H1 (cell line): Measurements from ENCODE around the gene MYO1D. TPM values are rescaled to one million over a fixed set of nuclear protein-coding genes. Genes with fewer than 3 reads are reported as not detected.

Experiments
- CTCF ChIA-PET: fragments of 300-600 bp; sonication (Branson Sonifier 250); formaldehyde crosslinking; loops from one replicate; lab custom pipeline; 2021; ENCODE audit not compliant: partially characterized antibody; lab: Charles Lee
- POLR2A ChIA-PET: fragments of 300-600 bp; sonication (Branson Sonifier 250); formaldehyde crosslinking; loops from one replicate; lab custom pipeline; 2021; ENCODE audit warnings: inconsistent platforms; ENCODE audit not compliant: partially characterized antibody; lab: Charles Lee
- DNase-seq, 2 experiments: peaks; one replicate each; pipeline versions ENCODE4 v3.0.0 to v3.0.0-alpha.2; 2010 to 2022; ENCODE audit warnings: low spot score in 2 of 2, low read depth in 1 of 2, mixed read lengths in 1 of 2
- FAIRE-seq: peaks from 2 replicates; lab custom pipeline; 2011; peaks lifted over from hg19 to GRCh38; lab: Jason Lieb, UNC
- H2AFZ ChIP-seq: 2 replicates; pipeline ENCODE4 v1.8.1; 2012; ENCODE audit warnings: low read length, inconsistent platforms
- H2AK5ac ChIP-seq: 2 replicates; pipeline ENCODE4 v1.6.1; 2013; ENCODE audit warnings: low read depth, low read length
- H2BK120ac ChIP-seq: replicated peaks from 2 replicates; pipeline ENCODE3; 2013; ENCODE audit warnings: low read depth, low read length, inconsistent platforms
- H2BK12ac ChIP-seq: 2 replicates; pipeline ENCODE4 v1.6.1; 2013; ENCODE audit warnings: low read depth, low read length
- H2BK15ac ChIP-seq: 2 replicates; pipeline ENCODE4 v1.6.1; 2013; ENCODE audit warnings: low read length
- H2BK20ac ChIP-seq: 2 replicates; pipeline ENCODE4 v1.6.1; 2013; ENCODE audit warnings: low read length
- H2BK5ac ChIP-seq: 2 replicates; pipeline ENCODE4 v1.6.1; 2013; ENCODE audit warnings: low read depth, low read length
- H3K14ac ChIP-seq: 2 replicates; pipeline ENCODE4 v1.6.1; 2013; ENCODE audit warnings: inconsistent platforms; ENCODE audit not compliant: insufficient read length
- H3K18ac ChIP-seq: 2 replicates; pipeline ENCODE4 v1.6.1; 2013; ENCODE audit warnings: low read length; ENCODE audit errors: extremely low read depth
- H3K23ac ChIP-seq: 2 replicates; pipeline ENCODE4 v1.6.1; 2013; ENCODE audit warnings: inconsistent platforms; ENCODE audit not compliant: insufficient read length
- H3K23me2 ChIP-seq: 2 replicates; pipeline ENCODE4 v1.6.1; 2013; ENCODE audit warnings: low read depth, low read length
- H3K27ac ChIP-seq: 2 replicates; pipeline ENCODE4 v1.6.1; 2011; ENCODE audit warnings: low read depth, low read length, inconsistent platforms
- H3K27me3 ChIP-seq, 4 experiments: replicated peaks in 1 of 4; 1 replicate in 1 of 4; 2 replicates in 3 of 4; pipeline versions ENCODE4 v1.6.1 to v1.8.1; 2011 to 2013; ENCODE audit warnings: low read length in 3 of 4, mild to moderate bottlenecking in 3 of 4, inconsistent platforms in 2 of 4, mixed read lengths in 2 of 4, moderate library complexity in 1 of 4; ENCODE audit not compliant: control insufficient read depth in 3 of 4, insufficient read depth in 3 of 4; ENCODE audit errors: extremely low read depth in 1 of 4
- H3K36me3 ChIP-seq, 4 experiments: 2 replicates each; pipeline versions ENCODE4 v1.6.1 to v1.8.1; 2011 to 2013; ENCODE audit warnings: mild to moderate bottlenecking in 4 of 4, low read length in 3 of 4, moderate library complexity in 2 of 4, control low read depth in 1 of 4, inconsistent platforms in 1 of 4; ENCODE audit not compliant: insufficient read depth in 4 of 4, control insufficient read depth in 2 of 4
- H3K4ac ChIP-seq: replicated peaks from 2 replicates; pipeline ENCODE3; 2013; ENCODE audit warnings: low read length, low read depth, mixed read lengths, inconsistent platforms; ENCODE audit not compliant: insufficient read length
- H3K4me1 ChIP-seq, 4 experiments: replicated peaks in 1 of 4; 1 replicate in 1 of 4; 2 replicates in 3 of 4; pipeline versions ENCODE4 v1.6.1 to v1.8.1; 2011 to 2013; ENCODE audit warnings: low read length in 3 of 4, inconsistent platforms in 2 of 4, mixed read lengths in 1 of 4; ENCODE audit not compliant: insufficient read depth in 4 of 4, control insufficient read depth in 3 of 4
- H3K4me2 ChIP-seq, 2 experiments: 2 replicates each; pipeline versions ENCODE4 v1.6.1 to v1.8.1; 2011 to 2013; ENCODE audit warnings: low read depth in 2 of 2, low read length in 2 of 2, control low read depth in 1 of 2, inconsistent platforms in 1 of 2, mild to moderate bottlenecking in 1 of 2; ENCODE audit not compliant: insufficient read depth in 1 of 2
- H3K4me3 ChIP-seq, 4 experiments: fragments of 200-600, 300-600 bp in 1 of 4; sonication (generic), shearing (Covaris generic), sonication (Bioruptor Twin) in 1 of 4; 2 replicates each; pipeline versions ENCODE4 v1.5.1 to v1.8.1; 2011 to 2016; ENCODE audit warnings: low read length in 4 of 4, low read depth in 3 of 4, control low read depth in 2 of 4, inconsistent platforms in 2 of 4, mild to moderate bottlenecking in 2 of 4, mixed read lengths in 1 of 4, moderate library complexity in 1 of 4; ENCODE audit not compliant: insufficient read depth in 2 of 4; ENCODE audit errors: extremely low read depth in 1 of 4
- H3K56ac ChIP-seq: replicated peaks from 2 replicates; pipeline ENCODE3; 2013; ENCODE audit warnings: low read depth, mild to moderate bottlenecking, mixed read lengths, low read length, inconsistent platforms; ENCODE audit not compliant: insufficient read length
- H3K79me1 ChIP-seq: 2 replicates; pipeline ENCODE4 v1.6.1; 2013; ENCODE audit warnings: low read depth, low read length, control low read depth
- H3K79me2 ChIP-seq, 2 experiments: 2 replicates each; pipeline versions ENCODE4 v1.6.1 to v1.8.1; 2012 to 2013; ENCODE audit warnings: low read length in 2 of 2, mild to moderate bottlenecking in 2 of 2, inconsistent platforms in 1 of 2; ENCODE audit not compliant: insufficient read depth in 2 of 2, control insufficient read depth in 1 of 2
- H3K9ac ChIP-seq, 4 experiments: replicated peaks in 1 of 4; 1 replicate in 1 of 4; 2 replicates in 3 of 4; pipeline versions ENCODE4 v1.6.1 to v1.8.1; 2011 to 2013; ENCODE audit warnings: low read depth in 3 of 4, low read length in 3 of 4, control low read depth in 2 of 4, mild to moderate bottlenecking in 2 of 4, moderate library complexity in 2 of 4, inconsistent platforms in 1 of 4; ENCODE audit errors: extremely low read depth in 1 of 4
- H3K9me3 ChIP-seq, 2 experiments: 2 replicates each; pipeline versions ENCODE4 v1.6.1 to v1.8.1; 2012 to 2013; ENCODE audit warnings: mild to moderate bottlenecking in 2 of 2, moderate library complexity in 2 of 2, control low read depth in 1 of 2, inconsistent platforms in 1 of 2, low read depth in 1 of 2, low read length in 1 of 2, mixed read lengths in 1 of 2; ENCODE audit not compliant: insufficient read depth in 2 of 2
- H4K20me1 ChIP-seq, 2 experiments: replicated peaks in 1 of 2; 2 replicates each; pipeline versions ENCODE3 to v1.8.1; 2011 to 2013; ENCODE audit warnings: inconsistent platforms in 2 of 2, low read length in 2 of 2, mild to moderate bottlenecking in 1 of 2; ENCODE audit not compliant: insufficient read depth in 2 of 2, control insufficient read depth in 1 of 2
- H4K5ac ChIP-seq: 2 replicates; pipeline ENCODE4 v1.6.1; 2013; ENCODE audit warnings: low read length, low read depth, mixed read lengths, inconsistent platforms; ENCODE audit not compliant: insufficient read length
- H4K8ac ChIP-seq: 2 replicates; pipeline ENCODE4 v1.8.0; 2013; ENCODE audit warnings: mild to moderate bottlenecking, moderate library complexity, low read length, inconsistent platforms; ENCODE audit not compliant: insufficient read depth; ENCODE audit errors: extremely low read depth
- H4K91ac ChIP-seq: replicated peaks from 2 replicates; pipeline ENCODE3; 2013; ENCODE audit warnings: low read length, mixed read lengths, inconsistent platforms; ENCODE audit not compliant: insufficient read length
- CEBPB ChIP-seq: IDR thresholded peaks from 2 replicates; pipeline ENCODE4 v1.6.1; 2012; ENCODE audit warnings: low read depth, low read length
- CREB1 ChIP-seq: IDR thresholded peaks from 2 replicates; pipeline ENCODE4 v1.6.1; 2012; ENCODE audit warnings: inconsistent platforms
- EGR1 ChIP-seq: IDR thresholded peaks from 2 replicates; pipeline ENCODE4 v1.6.1; 2011; ENCODE audit warnings: low read depth, low read length, borderline replicate concordance
- FOSL1 ChIP-seq: IDR thresholded peaks from 2 replicates; pipeline ENCODE4 v1.6.1; 2011; ENCODE audit warnings: mild to moderate bottlenecking, low read depth, low read length, moderate library complexity; ENCODE audit not compliant: insufficient read depth
- GTF2F1 ChIP-seq: IDR thresholded peaks from 2 replicates; pipeline ENCODE4 v1.6.1; 2012; ENCODE audit warnings: low read depth, low read length, improper control_type of control experiment, borderline replicate concordance
- HDAC6 ChIP-seq: IDR thresholded peaks from one replicate; pipeline ENCODE4 v1.7.1; 2012; ENCODE audit warnings: low read depth, mild to moderate bottlenecking, inconsistent platforms, low read length, moderate library complexity
- KDM4A ChIP-seq: IDR thresholded peaks from one replicate; pipeline ENCODE4 v1.7.1; 2012; ENCODE audit warnings: low read depth, mild to moderate bottlenecking, moderate library complexity, low read length, inconsistent platforms; ENCODE audit not compliant: severe bottlenecking
- NRF1 ChIP-seq: IDR thresholded peaks from 2 replicates; pipeline ENCODE4 v1.6.1; 2011; ENCODE audit warnings: mild to moderate bottlenecking, low read depth, low read length, improper control_type of control experiment
- POLR2AphosphoS5 ChIP-seq: IDR thresholded peaks from 2 replicates; pipeline ENCODE4 v1.6.1; 2011; ENCODE audit warnings: low read depth, low read length
- RFX5 ChIP-seq: IDR thresholded peaks from 2 replicates; pipeline ENCODE4 v1.6.1; 2011; ENCODE audit warnings: low read depth, low read length, improper control_type of control experiment, borderline replicate concordance
- SP2 ChIP-seq: IDR thresholded peaks from 2 replicates; pipeline ENCODE4 v1.6.1; 2012; ENCODE audit warnings: mild to moderate bottlenecking, low read length, inconsistent platforms
- SP4 ChIP-seq: IDR thresholded peaks from 2 replicates; pipeline ENCODE4 v1.6.1; 2012; ENCODE audit warnings: low read length, inconsistent platforms
- ZNF274 ChIP-seq: IDR thresholded peaks from 2 replicates; pipeline ENCODE4 v1.7.0; 2012; ENCODE audit warnings: low read length, borderline replicate concordance; ENCODE audit errors: extremely low read depth
- polyA plus RNA-seq, 7 experiments: library from polyadenylated mRNA; depleted of rRNA in 3 of 7; stranded (reverse) in 5 of 7; unstranded in 2 of 7; fragments of >200 nt in 5 of 7; fragments of 200-250 nt in 2 of 7; gene quantifications; 1 replicate in 5 of 7; 2 replicates in 1 of 7; 4 replicates in 1 of 7; pipeline versions ENCODE4 v1.2.1 to v1.2.3, GENCODE V29; 2011 to 2013; ENCODE audit warnings: missing spikeins in 2 of 7, mixed read lengths in 2 of 7
- total RNA-seq: library from RNA; stranded (reverse); fragmentation: NEBNext Ultra II Directional; extraction: Animal tissue kit (Norgen Biotek cat#: 25700); gene quantifications from 2 replicates; pipeline ENCODE4 v1.2.1, GENCODE V29; 2021
- TF ChIP-seq, protein P1 (sequence below): IDR thresholded peaks from 2 replicates; pipeline ENCODE4 v1.6.1; 2012; ENCODE audit warnings: inconsistent platforms
- TF ChIP-seq, protein P2 (sequence below): IDR thresholded peaks from 2 replicates; pipeline ENCODE4 v1.6.1; 2012; ENCODE audit warnings: low read length, inconsistent platforms

The MYO1D gene
- total and polyA plus RNA-seq, 2 of the 8 experiments (the other 6 are each of a cell fraction or from before 2014, with no cell fraction given) = 6.5 to 25.4 TPM

GRCh38 chr17:32777922-32778321 is 99.0 kb downstream of the MYO1D start:
- Histone ChIP-seq H4K91ac (no peak overlapping the region), H3K4me1 (no peaks in the 10 kb centered on the region), H2BK15ac (no peak overlapping the region), H3K27me3 (no peaks in the 10 kb centered on the region), H2BK120ac (no peak overlapping the region), H3K36me3 (no peaks in the 10 kb centered on the region), H3K79me2 (no peaks in the 10 kb centered on the region), H3K18ac (no peak overlapping the region), H4K8ac (no peak overlapping the region), H2BK12ac (no peak overlapping the region), H3K9ac (no peak overlapping the region), H3K79me1 (no peaks in the 10 kb centered on the region), H3K23ac (no peak overlapping the region), H2AFZ (no peak overlapping the region), H2BK20ac (no peak overlapping the region), H2BK5ac (no peak overlapping the region), H3K27ac (no peak overlapping the region), H4K5ac (no peak overlapping the region), H3K4me3 (no peak overlapping the region), H3K56ac (no peak overlapping the region), H4K20me1 (peaks cover 0 to 2% of the 10 kb centered on the region in 2 experiments), H3K14ac (no peak overlapping the region), H3K4ac (no peak overlapping the region), H3K23me2 (no peaks in the 10 kb centered on the region), H3K9me3 (no peaks in the 10 kb centered on the region), H3K4me2 (no peak overlapping the region), H2AK5ac (no peak overlapping the region)
- no peak for FAIRE-seq
- no peak for DNase-seq
- CTCF ChIA-PET = interaction anchor here (0.6 to 2.3 kb wide), 4 partner anchors 99 to 234 kb away, joined by 3 to 8 read pairs (median 4); partner anchors contain the start of gene MYO1D
- POLR2A ChIA-PET = no interaction called here
- TF ChIP-seq KDM4A (no peak), SP2 (no peak), FOSL1 (no peak), HDAC6 (no peak), SP4 (no peak), ZNF274 (no peak), POLR2AphosphoS5 (no peak), EGR1 (no peak), GTF2F1 (no peak), NRF1 (no peak), CREB1 (no peak), RFX5 (no peak), CEBPB (no peak)
- TF ChIP-seq, protein P1, sequence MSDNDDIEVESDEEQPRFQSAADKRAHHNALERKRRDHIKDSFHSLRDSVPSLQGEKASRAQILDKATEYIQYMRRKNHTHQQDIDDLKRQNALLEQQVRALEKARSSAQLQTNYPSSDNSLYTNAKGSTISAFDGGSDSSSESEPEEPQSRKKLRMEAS = no peak
- TF ChIP-seq, protein P2, sequence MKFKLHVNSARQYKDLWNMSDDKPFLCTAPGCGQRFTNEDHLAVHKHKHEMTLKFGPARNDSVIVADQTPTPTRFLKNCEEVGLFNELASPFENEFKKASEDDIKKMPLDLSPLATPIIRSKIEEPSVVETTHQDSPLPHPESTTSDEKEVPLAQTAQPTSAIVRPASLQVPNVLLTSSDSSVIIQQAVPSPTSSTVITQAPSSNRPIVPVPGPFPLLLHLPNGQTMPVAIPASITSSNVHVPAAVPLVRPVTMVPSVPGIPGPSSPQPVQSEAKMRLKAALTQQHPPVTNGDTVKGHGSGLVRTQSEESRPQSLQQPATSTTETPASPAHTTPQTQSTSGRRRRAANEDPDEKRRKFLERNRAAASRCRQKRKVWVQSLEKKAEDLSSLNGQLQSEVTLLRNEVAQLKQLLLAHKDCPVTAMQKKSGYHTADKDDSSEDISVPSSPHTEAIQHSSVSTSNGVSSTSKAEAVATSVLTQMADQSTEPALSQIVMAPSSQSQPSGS = no peak
